Measurements from ENCODE around the gene FBXL13. TPM values are rescaled to one million over a fixed set of nuclear protein-coding genes. Genes with fewer than 3 reads are reported as not detected.

Gene FBXL13
- total and polyA plus RNA-seq, 10 of the 15 experiments (the other 5 are each of a cell fraction or from before 2014, with no cell fraction given) = 0.08 to 0.95 (median 0.28) TPM; not detected in 2

DNA sequence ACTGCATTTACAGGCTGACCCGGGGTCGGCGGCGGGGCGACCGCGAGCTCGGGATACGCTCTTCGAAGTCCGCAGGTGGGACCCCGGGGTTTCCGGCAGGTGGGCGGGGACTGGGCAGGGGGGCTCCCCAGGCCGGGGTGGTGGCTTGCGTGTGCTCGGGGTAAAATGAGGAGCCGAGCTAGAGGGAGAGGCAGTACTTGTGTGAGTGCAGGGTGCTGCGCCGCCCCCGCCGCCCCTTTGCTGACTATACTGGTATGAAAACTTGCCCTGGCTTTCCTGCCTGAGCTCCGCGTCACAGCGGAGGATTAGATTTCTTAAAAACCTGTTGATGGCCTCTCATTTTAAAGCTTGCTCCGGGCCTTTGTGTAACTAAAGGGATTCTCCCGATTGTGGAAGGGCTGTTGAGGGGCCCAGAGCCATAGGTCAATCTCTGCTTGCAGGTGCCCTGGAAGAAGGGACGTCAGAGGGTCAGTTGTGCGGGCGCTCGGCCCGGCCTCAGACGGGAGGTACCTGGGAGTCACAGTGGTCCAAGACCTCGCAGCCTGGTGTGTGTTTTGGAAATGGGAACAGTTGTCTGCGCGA is 832 bp upstream of the FBXL13 start (continued):
- TF ChIP-seq RCOR1 (conservative IDR thresholded peaks at IDR 0.05; ENCODE audit: low read depth, low read length) = no peak

DNA sequence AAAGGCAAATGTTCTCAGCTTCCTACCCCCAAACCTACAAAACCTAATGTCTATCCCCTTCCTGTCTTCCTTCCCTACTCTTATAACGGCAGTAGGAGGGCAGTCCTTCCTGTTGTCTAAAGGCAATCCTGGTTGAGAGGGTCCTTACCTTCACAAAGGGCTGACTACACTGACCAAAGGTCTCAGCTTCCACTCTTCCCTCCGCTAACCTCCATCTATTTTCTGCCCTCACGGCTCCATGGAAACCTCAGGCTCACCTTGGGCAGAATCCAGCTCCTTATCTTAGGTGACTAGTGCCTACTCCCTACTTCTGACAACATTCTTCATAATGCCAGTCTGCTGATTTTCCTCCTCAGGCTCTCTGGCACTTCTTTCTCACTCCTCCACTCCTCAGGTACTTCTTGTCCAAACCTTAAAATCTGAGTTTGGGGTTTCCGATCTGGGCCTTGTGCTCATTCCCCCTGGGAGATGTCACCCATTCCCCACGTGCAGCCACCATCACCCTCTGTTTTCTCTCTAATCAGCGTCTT is 542 bp downstream of the FBXL13 start:
- DNase-seq (ENCODE audit: low read depth, low spot score) (no peak), FAIRE-seq (peak; percentile 7), ATAC-seq (no peak)
- 29% methylated on average over 6 of the region's 6 CpGs for WGBS (ENCODE audit: insufficient coverage, insufficient replicate concordance, low lambda C conversion rate, missing lambda C conversion rate)
- H3K9me3 ChIP-seq (replicated peaks; ENCODE audit: control insufficient read depth, insufficient read depth, low read length) = no peaks in the 10 kb centered on the region; the same call in 1 of the 3 replicates
- POLR2A ChIA-PET = interaction anchor here (1.2 to 2.5 kb wide), 3 partner anchors 73 to 82 kb away, joined by 5 to 17 read pairs (median 11); partner anchors contain the start of gene NAPEPLD
- RAD21 ChIA-PET (ENCODE audit: unreplicated experiment) = interaction anchor here (0.6 to 1.7 kb wide), 3 partner anchors 8 to 670 kb away, joined by 3 to 9 read pairs (median 3); no protein-coding TSS in a partner anchor
- H3K79me2 ChIP-seq (ENCODE audit: control insufficient read depth, insufficient read depth, low read length) = peaks cover 25% of the 10 kb centered on the region
- CTCF ChIA-PET = interaction anchor here (0.7 to 4.3 kb wide), 3 partner anchors 12 to 279 kb away, joined by 3 to 28 read pairs (median 18); no protein-coding TSS in a partner anchor
- in situ Hi-C loops (cut with MboI) (no loop called here), intact Hi-C loops (cut with micrococcal nuclease; ENCODE audit: unreplicated experiment) (loop anchor here (2.0 kb wide), 1 partner anchor 75 kb away; the partner anchor contains the start of gene NAPEPLD)
- H3K9ac ChIP-seq (ENCODE audit: control insufficient read depth, insufficient read depth, low read length) = peak overlapping the region; percentile 91; the same call in 1 of the 2 replicates
- H3K4me2 ChIP-seq (ENCODE audit: control insufficient read depth, insufficient read depth) = peak overlapping the region; percentile 44
- BruUV-seq (replicated peaks) = TSS peak; percentile 77
- TF ChIP-seq STAT1 (conservative IDR thresholded peaks at IDR 0.05) (no peak), SMAD1 (IDR thresholded peaks at IDR 0.05; ENCODE audit: low read depth, partially characterized antibody) (no peak), RELB (IDR thresholded peaks at IDR 0.05; ENCODE audit: low read depth) (no peak), LARP7 (IDR thresholded peaks at IDR 0.05) (no peak), NFXL1 (IDR thresholded peaks at IDR 0.05; ENCODE audit: borderline replicate concordance) (no peak), MTA2 (IDR thresholded peaks at IDR 0.05; ENCODE audit: low read depth) (peak; percentile 20; the same call in 1 of the 2 replicates), ZZZ3 (IDR thresholded peaks at IDR 0.05; ENCODE audit: control insufficient read depth, insufficient read length, low read depth) (no peak), BRCA1 (IDR thresholded peaks at IDR 0.05; ENCODE audit: low read depth, low read length) (no peak), HDGF (IDR thresholded peaks at IDR 0.05) (no peak), BHLHE40 (IDR thresholded peaks at IDR 0.05; ENCODE audit: borderline replicate concordance in 1 of 2, low read depth in 2 of 2, low read length in 1 of 2) (peak in 1 of 2 experiments; percentile 44; a peak in 1 of 4 replicates)
- TF ChIP-seq, protein P1, sequence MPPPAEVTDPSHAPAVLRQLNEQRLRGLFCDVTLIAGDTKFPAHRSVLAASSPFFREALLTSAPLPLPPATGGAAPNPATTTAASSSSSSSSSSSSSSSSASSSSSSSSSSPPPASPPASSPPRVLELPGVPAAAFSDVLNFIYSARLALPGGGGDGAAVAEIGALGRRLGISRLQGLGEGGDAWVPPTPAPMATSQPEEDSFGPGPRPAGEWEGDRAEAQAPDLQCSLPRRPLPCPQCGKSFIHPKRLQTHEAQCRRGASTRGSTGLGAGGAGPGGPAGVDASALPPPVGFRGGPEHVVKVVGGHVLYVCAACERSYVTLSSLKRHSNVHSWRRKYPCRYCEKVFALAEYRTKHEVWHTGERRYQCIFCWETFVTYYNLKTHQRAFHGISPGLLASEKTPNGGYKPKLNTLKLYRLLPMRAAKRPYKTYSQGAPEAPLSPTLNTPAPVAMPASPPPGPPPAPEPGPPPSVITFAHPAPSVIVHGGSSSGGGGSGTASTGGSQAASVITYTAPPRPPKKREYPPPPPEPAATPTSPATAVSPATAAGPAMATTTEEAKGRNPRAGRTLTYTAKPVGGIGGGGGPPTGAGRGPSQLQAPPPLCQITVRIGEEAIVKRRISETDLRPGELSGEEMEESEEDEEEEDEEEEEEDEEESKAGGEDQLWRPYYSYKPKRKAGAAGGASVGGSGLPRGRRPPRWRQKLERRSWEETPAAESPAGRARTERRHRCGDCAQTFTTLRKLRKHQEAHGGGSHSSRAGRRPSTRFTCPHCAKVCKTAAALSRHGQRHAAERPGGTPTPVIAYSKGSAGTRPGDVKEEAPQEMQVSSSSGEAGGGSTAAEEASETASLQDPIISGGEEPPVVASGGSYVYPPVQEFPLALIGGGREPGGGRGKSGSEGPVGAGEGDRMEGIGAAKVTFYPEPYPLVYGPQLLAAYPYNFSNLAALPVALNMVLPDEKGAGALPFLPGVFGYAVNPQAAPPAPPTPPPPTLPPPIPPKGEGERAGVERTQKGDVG (CRISPR knock-in tag; IDR thresholded peaks at IDR 0.05) = no peak
- H3K36me3 ChIP-seq (ENCODE audit: control insufficient read depth in 2 of 2, insufficient read depth in 2 of 2, low read length in 1 of 2) = no peaks in the 10 kb centered on the region
- H3K27ac ChIP-seq (ENCODE audit: control insufficient read depth, insufficient read depth) = no peak overlapping the region
- H2AFZ ChIP-seq (ENCODE audit: control insufficient read depth, low read depth, low read length) = peak overlapping the region; percentile 90
- no peaks in the 10 kb centered on the region for H4K20me1 ChIP-seq (ENCODE audit: control insufficient read depth, insufficient read depth)
- SMC1A ChIA-PET (ENCODE audit: uncharacterized antibody, unreplicated experiment) = interaction anchor here (1.5 kb wide), 1 partner anchor 12 kb away, joined by 8 read pairs; no protein-coding TSS in a partner anchor
- peaks cover 2% of the 10 kb centered on the region for H3K4me1 ChIP-seq (ENCODE audit: control insufficient read depth, insufficient read depth, low read length)
- peak overlapping the region; percentile 90 for H3K4me3 ChIP-seq
- H3K27me3 ChIP-seq (replicated peaks in 1 of 2; ENCODE audit: control insufficient read depth in 2 of 2, insufficient read depth in 2 of 2, low read length in 1 of 2) = no peaks in the 10 kb centered on the region

Data from GM12878 (cell line).